Osteocyte (in vitro differentiated cells): ENCODE data around the gene IPO5. TPM values are rescaled to one million over a fixed set of nuclear protein-coding genes. Genes with fewer than 3 reads are reported as not detected.
"Not testable (repeated sequence)": the region's sequence is repeated elsewhere in the genome, so short reads cannot be mapped to it uniquely, and the experiment has no call there.

Experiments
- DNase-seq: peaks from one replicate; pipeline ENCODE4 v3.0.0; 2021; ENCODE audit warnings: mixed read lengths; ENCODE audit not compliant: unreplicated experiment; ENCODE audit errors: extremely low spot score
- H3K27ac Mint-ChIP-seq: one replicate; pipeline ENCODE4 v1.8.0; 2021; ENCODE audit warnings: mild to moderate bottlenecking, mixed read lengths; ENCODE audit not compliant: unreplicated experiment
- H3K27me3 Mint-ChIP-seq: one replicate; pipeline ENCODE4 v1.8.0; 2021; ENCODE audit warnings: mixed read lengths; ENCODE audit not compliant: unreplicated experiment
- H3K36me3 Mint-ChIP-seq: one replicate; pipeline ENCODE4 v1.8.0; 2021; ENCODE audit warnings: mixed read lengths; ENCODE audit not compliant: unreplicated experiment
- H3K4me1 Mint-ChIP-seq: one replicate; pipeline ENCODE4 v1.8.0; 2021; ENCODE audit warnings: mixed read lengths; ENCODE audit not compliant: unreplicated experiment
- H3K4me3 Mint-ChIP-seq: one replicate; pipeline ENCODE4 v1.8.0; 2021; ENCODE audit warnings: mild to moderate bottlenecking, moderate library complexity, mixed read lengths; ENCODE audit not compliant: unreplicated experiment
- H3K9me3 Mint-ChIP-seq: one replicate; pipeline ENCODE4 v1.8.0; 2021; ENCODE audit warnings: mixed read lengths; ENCODE audit not compliant: unreplicated experiment
- CTCF ChIP-seq: fragments of 200-600 bp; sonication (generic); IDR thresholded peaks from 2 replicates; pipeline ENCODE4 v1.5.0; 2021; ENCODE audit warnings: antibody characterized with exemption, mild to moderate bottlenecking, moderate library complexity
- total RNA-seq: library from RNA; stranded (reverse); gene quantifications from 2 replicates; pipeline ENCODE4 v1.2.1, GENCODE V29; 2021

Gene IPO5
- total RNA-seq, 1 donor from 2014 or later = 143 TPM

- Mint-ChIP-seq H3K9me3 (no peaks in the 10 kb centered on the region), H3K4me3 (no peak overlapping the region), H3K36me3 (no peaks in the 10 kb centered on the region), H3K4me1 (peaks cover 38% of the 10 kb centered on the region), H3K27me3 (no peaks in the 10 kb centered on the region), H3K27ac (peak overlapping the region; percentile 77)
- TF ChIP-seq CTCF = no peak
- DNase-seq = no peak
These were observed 6.4 kb upstream of the IPO5 start for GRCh38 chr13:97946951-97947588.

- peaks cover 38% of the 10 kb centered on the region for H3K4me1 Mint-ChIP-seq
- DNase-seq = no peak
- TF ChIP-seq CTCF = no peak
These were observed 5.4 kb upstream of the IPO5 start for GRCh38 chr13:97948041-97948440.

GRCh38 chr13:97949316-97949715 lies 4.2 kb upstream of the IPO5 start:
- not testable (repeated sequence) for H3K9me3 Mint-ChIP-seq, H3K4me3 Mint-ChIP-seq, DNase-seq, H3K27me3 Mint-ChIP-seq, H3K27ac Mint-ChIP-seq, H3K36me3 Mint-ChIP-seq
- H3K4me1 Mint-ChIP-seq = peaks cover 36% of the 10 kb centered on the region

More at GRCh38 chr13:97948041-97948440, 5.4 kb upstream of the IPO5 start:
- Mint-ChIP-seq H3K9me3 (no peaks in the 10 kb centered on the region), H3K36me3 (no peaks in the 10 kb centered on the region), H3K4me3 (no peak overlapping the region), H3K27me3 (no peaks in the 10 kb centered on the region), H3K27ac (peak overlapping the region; percentile 71)

- H3K27me3 Mint-ChIP-seq = no peaks in the 10 kb centered on the region
- no peaks in the 10 kb centered on the region for H3K36me3 Mint-ChIP-seq
- DNase-seq = no peak
- TF ChIP-seq CTCF = no peak
- H3K27ac Mint-ChIP-seq = no peak overlapping the region
- no peak overlapping the region for H3K4me3 Mint-ChIP-seq
- peaks cover 15% of the 10 kb centered on the region for H3K4me1 Mint-ChIP-seq
- no peaks in the 10 kb centered on the region for H3K9me3 Mint-ChIP-seq
These were observed 2.1 kb upstream of the IPO5 start for GRCh38 chr13:97951376-97951775.

- not testable (repeated sequence) for H3K36me3 Mint-ChIP-seq, H3K27ac Mint-ChIP-seq, H3K9me3 Mint-ChIP-seq, H3K4me1 Mint-ChIP-seq, H3K27me3 Mint-ChIP-seq, H3K4me3 Mint-ChIP-seq, DNase-seq
These were observed 644 bp upstream of the IPO5 start for GRCh38 chr13:97952831-97953230.

GRCh38 chr13:97961340-97961739 lies 7.9 kb downstream of the IPO5 start:
- no peaks in the 10 kb centered on the region for H3K9me3 Mint-ChIP-seq
- H3K27ac Mint-ChIP-seq = no peak overlapping the region
- no peaks in the 10 kb centered on the region for H3K36me3 Mint-ChIP-seq
- DNase-seq = no peak
- H3K4me1 Mint-ChIP-seq = no peaks in the 10 kb centered on the region
- TF ChIP-seq CTCF = no peak
- no peaks in the 10 kb centered on the region for H3K27me3 Mint-ChIP-seq
- H3K4me3 Mint-ChIP-seq = no peak overlapping the region
